ENCODE results near the gene NKAIN4. TPM values are rescaled to one million over a fixed set of nuclear protein-coding genes. Genes with fewer than 3 reads are reported as not detected.
A peak's percentile ranks its signal among the peaks of the same experiment; 100 is the strongest.

The NKAIN4 gene
- total RNA-seq = not detected in 2 replicates

DNA sequence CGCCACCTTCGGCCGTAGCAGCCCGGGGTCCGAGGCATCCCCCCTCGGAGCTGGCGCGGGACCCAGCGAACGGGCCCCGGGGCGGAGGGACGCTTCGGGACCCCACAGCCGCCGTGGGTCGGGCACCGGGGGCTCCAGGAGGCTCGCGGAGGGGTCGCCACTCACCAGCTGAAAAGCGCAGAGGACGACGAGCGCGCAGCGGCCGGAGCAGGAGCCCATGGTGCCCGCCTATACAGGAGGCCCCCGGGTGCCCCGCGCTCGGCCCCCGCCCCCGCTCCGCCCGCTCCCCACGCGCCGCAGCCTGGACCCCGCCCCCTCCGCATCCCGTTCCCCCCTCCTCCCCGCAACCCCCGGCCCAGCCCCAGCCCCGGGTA lies at the start of gene NKAIN4:
Gene NKAIN4 (minus strand): TSS at position 232 of the 374 bp plus-strand sequence. CDS start 13 bp downstream, at position 219.
- DNase-seq = no peak

DNA sequence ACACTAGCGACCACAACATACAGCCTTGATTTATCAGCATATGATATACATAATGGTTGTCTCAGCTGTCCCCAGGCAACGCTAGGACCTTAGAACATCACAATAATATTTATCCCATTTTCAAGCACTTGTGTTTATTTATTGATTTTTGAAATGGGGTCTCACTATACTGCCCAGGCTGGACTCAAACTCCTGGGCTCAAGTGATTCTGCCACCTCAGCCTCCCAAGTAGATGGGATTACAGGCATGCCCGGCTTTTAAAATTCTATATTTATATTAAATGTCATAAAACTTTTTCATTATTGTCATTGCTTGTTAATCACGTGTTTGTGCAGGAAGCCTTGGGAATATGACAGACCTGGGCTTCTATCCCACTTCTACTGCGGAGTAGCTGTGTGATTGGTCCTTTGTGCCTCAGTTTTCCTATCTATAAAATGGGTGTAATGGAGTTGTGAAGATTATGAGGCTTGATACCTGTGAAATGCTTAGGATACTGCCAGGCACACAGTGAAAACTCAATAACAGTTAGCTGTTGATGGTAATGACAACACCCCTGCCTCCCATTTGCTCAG lies 48.9 kb upstream of the NKAIN4 start:
- DNase-seq = no peak

DNA sequence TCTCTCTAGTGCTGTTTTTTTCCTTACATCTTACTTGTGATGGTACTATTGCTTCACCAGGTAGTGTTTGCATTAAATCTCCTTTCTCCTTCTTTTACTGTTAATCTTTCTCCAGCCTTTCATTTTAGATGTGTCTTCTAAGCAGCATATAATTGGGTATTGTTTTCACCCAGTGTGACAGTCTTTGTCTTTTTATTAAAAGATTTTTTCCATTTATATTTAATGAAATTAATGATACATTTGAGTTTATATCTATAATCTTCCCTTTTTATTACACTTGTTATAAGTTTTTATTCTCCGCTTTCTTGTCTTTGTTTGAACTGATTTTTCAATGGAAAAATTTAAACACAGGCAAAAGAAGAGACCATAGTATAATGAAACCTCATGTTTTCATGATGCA lies 47.4 kb upstream of the NKAIN4 start:
- no peak for DNase-seq

DNA sequence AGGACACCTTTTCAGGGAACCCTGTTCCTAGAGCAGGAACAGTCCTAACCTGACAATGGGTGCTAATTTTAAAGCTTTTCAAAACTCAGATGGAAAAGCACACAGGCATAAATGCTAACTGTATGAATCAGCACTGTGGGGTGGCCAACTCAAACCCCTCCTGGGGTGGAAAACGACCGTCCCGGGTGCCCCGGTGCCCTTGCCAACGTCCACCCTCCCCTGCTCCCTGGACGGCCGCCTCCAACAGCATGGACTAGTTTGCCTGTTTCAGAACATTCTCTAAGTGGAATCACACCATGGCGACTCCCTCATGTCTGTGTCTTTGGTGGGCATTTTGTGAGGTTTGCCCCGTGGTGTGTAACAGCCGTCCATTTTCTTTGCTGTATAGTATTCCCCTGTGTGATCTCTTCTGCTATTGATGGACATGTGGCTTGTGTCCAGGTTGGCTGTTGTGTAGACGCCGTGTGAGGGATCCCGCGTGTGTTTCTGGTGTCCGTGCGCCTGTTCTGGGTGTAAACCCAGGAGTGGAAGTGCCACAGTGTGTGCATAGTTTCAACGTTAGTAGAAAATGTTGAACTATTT lies 44.6 kb upstream of the NKAIN4 start:
- DNase-seq = no peak

DNA sequence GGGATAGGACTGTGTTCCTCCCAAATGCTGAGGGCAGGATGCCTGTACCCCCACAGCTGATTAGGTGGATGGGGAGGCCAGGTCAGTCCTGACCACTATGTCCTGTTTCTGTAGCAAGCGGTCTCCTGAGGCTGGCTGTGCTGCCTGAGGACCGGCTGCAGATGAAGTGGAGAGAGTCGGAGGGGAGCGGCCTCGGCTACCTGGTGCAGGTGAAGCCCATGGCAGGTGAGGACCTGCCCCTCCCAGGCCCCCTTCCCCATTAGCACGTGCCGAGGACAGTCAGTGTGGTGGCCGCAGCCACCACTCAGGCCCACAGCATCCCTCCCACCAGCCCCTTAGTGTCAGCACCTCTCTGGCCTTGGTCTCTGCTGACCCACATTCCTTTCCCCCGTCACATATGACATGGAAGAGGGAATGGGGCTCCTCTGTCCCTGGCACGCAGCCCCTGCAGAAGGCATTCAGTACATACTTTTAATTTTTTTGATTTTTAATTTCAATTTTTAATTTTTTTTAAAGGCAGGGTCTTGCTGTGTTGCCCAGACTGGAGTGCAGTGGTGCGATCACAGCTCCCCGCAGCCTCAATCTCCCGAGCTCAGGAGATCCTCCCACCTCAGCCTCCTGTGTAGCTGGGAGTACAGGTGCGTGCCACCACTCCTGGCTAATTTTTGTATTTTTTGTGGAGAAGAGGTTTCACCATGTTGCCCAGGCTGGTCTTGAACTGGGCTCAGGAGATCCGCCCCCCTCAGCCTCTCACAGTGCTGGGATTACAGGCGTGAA lies 43.7 kb upstream of the NKAIN4 start:
- no peak for DNase-seq

DNA sequence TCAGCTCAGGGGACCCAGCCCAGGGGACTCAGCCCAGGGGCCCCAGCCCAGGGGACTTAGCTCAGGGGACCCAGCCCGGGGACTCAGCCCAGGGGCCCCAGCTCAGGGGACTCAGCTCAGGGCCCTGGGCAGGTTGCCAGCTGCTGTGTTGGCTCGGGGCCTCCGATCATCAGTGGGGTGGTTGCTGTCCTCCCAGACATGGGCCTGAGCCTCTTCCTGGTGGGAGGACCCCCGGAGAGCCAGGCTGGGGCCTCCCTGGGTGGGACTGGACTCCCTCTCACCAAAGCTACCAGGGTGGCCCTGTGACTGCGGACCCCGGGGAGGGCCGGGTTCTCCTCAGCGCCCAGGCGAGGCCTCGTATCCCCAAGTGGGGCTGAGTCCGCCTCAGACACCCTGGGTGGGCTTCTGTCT lies 43.1 kb upstream of the NKAIN4 start:
- no peak for DNase-seq

DNA sequence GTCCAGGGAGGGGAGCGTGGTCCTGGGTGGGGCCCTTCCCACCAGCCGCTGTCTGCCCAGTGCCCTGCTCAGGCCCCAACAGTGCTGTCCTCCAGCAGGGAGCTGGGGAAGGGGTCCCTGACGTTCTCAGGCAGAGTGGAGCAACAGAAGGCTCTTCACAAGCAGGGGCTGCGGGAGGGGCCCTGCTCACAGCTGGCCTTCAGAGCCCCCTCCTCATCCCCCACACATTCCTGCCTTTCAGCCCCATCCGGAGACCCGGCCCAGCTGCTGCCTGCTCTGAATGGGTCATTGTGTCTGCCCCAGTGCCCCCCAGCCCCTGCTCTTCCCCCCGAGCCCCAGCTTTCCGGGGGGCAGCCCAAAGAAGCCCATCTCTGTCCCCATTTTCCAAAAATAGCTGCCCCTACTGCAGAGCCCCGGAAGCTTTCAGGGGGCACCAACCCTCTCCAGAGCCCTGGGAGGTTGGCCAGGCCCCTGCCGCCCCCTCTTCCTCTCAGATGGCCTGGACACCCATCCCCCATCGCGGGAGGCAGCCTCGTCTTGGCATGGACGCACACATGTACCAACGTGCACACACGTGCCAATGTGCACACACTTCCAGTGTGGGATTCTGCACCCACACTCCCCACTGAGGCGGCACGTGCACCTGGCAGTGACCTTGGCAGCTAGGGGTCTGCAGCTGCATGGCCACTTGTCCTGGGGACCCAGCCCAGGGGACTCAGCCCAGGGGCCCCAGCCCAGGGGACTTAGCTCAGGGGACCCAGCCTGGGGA lies 42.5 kb upstream of the NKAIN4 start:
- DNase-seq = no peak

DNA sequence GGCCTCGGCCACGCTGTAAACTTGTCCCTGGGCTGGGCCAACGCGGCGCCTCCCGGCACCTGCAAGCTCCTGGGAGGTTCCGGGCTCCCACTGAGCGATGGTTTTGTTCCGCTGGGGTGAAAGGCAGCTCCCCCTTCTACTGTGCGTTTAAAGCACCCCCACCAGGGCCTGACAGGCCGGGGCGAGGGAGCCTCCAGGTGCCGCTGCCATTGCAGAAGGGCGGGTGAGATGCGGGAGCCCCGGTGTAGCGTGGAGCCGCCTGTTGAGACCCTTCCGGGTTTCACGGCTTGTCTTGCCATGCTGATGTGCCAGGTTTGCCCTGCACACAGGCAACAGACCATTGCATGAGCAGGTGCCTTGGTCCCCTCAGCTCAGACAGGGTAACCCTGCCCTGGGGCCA lies 41.6 kb upstream of the NKAIN4 start:
- no peak for DNase-seq

DNA sequence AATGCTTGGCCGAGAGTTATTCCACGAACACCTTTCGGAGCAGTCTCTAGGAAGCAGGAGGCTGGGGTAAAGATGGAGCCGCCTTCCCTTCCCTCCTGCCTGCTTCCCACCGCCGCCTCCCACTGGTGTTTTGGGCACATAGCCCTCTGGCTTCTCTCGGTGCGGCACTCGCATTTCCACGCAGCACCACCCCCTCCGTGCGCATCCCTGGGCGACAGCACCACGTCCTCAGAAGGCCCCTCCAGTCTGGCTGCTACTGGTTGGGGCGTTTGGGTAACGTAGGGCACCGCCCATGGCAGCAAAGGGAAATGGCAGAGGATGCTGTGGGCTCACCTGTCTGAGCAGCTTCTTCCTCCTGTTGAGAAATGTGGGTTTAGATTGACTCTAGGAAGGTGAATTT lies 41.2 kb upstream of the NKAIN4 start:
- no peak for DNase-seq

DNA sequence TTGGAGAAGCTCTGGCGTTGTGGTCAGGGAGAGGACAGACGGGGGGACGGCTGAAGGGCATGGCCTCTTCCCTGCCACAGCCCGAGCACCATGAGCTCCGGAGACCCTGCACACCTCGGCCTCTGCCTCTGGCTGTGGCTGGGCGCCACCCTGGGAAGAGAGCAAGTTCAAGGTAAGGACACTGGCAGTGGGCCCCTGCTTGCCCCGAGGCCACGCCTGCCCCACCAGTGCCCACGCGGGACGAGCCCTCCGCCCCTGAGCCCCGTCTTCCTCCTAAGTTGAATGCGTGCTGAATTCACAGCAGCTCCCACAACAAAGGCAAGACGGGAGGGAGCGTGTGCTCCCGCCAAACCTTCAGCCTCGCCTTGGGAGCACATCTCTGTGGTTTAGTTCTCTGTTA lies 40.8 kb upstream of the NKAIN4 start:
- no peak for DNase-seq

DNA sequence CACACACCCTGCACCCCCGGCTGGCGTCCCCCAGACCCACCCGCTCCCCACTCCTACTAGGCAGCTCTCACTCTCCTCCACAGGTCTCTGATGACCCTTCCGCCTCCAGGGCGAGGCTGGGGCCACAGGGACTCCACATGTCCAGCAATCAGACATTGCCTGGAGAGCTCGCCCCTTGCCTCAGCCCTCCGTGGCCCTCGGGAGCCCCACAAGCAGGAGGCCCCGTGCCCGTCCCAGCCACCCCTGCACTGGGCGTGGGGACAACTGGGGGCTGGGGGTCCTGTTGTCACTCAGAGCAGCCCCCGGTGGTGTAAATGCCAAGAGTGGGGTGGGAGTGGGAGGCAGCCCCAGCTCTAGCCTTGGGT lies 40.3 kb upstream of the NKAIN4 start:
- DNase-seq = no peak

DNA sequence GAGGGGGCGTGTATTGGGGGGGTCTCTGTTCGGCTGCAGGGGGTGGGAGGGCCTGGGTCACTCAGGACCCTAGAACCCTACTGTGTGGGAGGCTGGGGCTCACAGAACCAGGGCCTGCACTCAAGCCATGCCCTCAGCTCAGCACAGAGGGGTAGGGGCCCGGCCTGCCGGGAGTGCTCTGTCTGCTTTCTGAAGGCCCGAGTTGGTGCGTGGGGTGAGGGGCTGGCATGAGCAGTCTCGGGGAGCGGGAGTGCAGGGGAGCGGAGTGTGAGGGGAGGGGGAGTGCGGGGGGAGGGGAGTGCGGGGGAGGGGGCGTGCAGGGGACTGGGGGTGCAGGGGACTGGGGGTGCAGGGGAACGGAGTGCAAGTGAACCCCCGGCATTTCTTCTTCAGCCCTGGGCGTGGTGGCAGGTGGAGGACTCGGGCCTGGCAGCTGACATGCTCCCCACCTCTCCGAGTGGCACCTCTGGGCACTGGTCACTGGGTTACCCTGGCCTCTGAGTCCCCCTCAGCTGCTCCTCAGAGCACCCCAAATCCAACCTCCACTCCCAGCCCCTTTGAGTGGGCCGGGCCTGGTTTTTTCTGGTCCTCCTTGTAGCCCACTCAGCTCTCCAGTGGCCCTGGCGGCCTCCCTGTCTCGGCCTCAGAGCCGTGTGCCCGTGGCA lies 39.7 kb upstream of the NKAIN4 start:
- DNase-seq = no peak

DNA sequence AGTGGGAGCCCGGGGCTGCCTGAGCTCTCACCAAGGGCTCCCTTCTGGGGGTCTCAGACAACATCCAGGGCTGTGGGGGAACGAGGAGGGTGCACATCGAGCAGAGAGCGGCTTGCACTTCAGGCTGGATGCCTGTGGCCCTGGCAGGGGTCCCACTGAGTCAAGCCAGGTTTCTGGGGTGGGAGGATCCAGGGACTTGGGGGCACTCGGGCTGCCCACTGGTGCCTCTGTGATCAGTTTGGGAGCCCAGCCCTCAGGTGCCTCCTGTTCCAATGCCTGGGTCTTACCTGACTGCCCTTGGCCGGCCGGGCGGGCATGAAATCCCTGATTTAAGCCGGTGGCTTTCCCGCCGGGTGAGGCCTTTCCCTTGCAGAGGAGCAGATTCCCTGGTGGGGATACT lies 39.2 kb upstream of the NKAIN4 start:
- DNase-seq = no peak

DNA sequence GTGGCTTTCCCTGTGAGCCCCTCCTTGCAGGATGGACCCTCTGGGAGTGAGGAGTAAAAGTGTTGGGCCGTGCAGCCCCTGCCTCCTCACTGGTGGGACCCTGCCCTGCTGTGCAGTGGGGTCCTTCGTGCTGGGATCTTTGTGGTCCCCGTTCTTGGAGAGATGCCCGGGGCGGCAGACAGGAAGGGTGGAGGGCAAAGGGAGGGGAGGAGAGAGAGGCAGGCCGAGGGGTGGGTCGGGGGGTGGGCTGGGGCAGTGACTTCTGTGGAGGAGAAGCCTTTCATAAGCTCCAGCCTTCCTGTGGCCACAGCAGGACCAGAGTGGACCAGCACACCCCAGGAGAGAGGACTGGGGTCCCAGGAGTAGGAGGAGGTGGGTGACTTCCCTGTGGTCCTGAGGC lies 38.6 kb upstream of the NKAIN4 start, which contains the start of gene COL20A1:
Gene COL20A1 (plus strand): TSS at position 283 of the 400 bp plus-strand sequence. CDS start 1,922 bp downstream, outside the sequence.
- no peak for DNase-seq

DNA sequence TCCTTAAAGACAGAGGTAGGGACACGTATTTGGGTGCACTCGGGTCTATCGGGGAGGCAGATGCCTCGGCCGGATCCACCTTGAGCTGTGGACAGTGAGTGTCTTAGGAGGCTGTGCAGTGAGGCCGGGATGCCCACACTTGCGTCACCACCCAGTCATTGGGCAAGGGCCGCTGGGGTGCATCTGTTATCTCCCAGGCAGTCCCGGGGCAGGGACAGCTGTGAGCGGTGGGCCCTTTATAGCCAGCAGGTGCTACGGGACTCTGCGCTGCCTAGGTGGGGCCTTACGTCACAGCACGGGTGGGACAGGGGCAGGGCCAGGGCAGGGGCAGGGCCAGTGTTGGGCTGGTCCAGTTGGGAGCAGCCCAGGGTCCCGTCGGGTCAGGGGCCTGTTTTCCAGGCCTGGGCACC lies 38.0 kb upstream of the NKAIN4 start:
- no peak for DNase-seq

DNA sequence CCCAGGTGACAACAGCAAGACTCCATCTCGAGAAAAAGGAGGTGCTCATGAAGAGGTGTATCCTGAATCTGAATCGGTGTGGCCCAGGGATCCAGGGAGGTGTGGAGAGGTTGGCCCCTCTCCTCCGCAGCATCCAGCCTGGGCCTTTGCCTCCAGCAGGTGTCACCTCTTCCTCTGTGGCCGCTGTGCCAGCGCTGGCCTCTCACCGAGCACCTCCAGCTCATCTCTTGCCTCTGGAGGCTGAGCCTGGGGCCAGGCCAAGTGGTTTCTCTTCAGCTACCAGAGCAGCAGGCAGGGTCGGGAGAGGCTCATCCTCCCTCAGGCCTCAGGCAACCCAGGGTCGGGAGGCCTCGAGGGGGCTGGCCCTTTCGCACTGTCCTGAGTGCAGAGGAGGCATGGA lies 37.5 kb upstream of the NKAIN4 start:
- DNase-seq = no peak

DNA sequence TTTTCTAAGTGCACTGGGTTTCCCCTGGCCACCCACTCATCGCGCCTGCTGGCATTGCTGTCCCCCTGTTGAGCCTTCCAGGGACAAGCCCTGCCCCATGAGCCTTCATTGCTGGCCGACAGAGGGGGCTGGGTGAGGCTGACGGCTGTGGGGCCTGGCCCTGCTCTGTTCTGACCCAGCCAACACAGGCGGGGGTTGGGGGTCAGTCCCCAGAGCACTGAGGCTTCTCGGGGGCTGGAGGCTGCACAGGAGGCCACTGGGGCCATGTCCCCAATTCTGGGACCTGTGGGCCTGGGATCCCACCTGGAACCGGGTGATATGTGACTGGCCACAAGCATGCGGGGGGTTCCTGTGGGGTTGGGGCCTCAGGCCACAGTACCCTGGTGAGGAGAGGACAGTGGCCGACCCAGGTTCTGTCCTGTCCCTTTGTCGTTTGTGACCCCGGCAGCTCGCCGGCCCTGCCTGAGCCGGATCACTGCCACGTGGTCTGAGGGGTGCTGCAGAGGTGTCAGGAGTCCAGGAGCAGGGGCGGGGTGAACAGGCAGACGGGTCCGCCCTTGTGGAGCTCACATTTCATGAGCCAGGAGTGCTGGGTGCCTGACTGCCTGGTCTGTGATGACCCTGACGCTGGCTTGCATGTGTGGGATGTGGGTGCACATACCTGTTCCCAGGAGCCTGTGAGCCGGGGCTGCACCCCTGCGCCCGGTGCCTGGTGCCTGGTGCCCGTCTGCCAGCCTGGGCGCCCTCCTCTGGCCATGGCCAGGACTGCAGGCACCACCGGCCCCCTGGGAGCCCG lies 36.6 kb upstream of the NKAIN4 start:
- DNase-seq = peak; percentile 62

DNA sequence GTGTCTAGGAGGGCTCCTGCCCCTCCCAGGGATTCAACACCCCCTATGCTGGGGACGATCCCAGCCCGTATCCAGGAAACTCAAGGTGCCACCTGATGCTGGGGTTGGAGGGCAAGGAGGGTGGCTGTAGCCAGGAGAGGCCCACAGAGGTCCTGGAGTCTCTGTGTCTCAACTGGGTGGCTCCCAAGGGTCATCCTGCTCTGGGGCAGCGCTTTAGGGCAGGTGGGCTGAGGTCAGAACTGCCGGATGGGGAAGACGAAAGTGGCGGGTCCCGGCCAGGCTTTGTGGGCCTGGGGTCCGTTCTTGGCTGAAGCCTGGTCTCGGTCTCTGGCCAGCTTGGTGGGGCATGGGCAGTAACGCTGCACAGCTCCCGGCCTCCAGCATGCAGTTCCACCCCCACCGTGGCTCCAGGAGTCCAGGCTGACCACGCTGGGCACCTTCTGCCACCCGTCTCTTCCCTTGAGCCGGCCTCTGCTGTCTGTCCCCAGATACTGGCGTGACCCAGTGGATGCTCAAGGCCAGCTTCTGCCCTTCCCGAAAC lies 35.9 kb upstream of the NKAIN4 start:
- no peak for DNase-seq

DNA sequence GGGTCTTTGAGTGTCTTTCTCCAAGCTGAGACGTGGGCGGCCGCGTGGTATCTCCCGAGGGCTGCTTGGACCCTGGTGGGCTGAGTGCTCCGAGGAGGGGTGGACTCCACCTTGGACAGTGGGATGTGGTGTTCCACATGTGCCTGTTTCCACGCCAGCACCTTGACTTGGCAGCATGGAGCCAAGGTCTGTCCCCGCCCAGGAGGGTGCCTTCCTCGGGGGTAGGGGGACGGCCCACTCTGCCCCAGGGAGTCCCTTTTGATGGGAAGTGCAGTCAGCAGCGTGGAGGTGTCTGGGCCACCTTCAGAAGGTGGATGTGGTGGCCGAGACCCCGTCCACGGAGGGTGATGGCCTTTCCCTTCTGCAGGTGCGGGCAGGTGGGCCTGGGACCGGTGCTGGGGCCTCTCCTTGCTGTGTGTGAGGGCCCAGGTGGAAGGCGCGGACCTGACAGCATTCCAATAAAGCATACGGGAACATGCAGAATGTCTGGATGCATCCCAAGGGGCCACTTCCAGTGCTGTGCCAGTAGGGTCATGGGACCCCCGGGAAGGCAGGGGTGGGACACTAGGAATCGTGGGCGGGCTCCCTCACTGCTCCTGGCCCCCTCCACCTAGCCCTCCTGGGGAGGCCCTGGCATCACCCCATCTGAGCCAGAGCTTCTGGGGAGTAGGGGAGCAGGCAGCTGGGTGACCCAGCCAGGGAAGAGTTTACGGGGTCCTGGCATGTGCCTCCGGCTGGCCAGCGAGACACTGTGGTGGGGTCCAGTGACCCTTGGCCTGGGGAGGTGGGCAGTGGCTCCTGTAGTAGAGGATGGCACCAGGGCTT lies 35.3 kb upstream of the NKAIN4 start:
- no peak for DNase-seq

DNA sequence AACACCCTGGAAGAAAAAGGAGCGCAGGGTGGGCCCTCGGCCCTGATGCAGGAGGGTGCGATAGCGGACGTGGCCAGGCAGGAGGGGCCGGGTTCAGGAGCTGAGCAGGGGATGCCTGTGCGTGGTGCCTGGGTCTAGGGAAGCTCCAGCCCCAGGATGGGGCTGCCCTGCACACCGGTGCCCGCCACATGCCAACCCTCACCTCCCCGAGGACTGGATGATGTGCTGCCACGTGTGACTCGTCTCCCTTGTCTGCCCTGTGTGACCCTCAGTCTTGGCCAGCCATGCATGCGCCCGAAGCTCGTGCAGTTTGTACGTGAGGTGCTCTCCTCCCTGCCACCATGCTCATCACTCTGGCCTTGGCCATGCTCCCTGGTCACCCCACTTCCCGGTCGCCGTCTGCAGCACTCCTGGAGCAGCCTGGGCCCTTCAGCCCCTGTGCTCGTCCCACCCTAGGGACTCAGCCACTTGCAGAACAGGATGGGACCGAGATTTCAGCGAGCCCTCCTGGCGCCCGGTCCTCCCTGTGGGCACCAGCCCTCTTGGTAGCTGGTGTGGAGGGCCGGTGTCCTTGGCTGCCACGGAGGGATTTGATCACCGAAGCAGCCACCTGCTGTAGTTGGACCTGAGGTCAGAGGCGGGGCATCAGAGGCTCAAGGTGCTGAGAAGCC lies 34.5 kb upstream of the NKAIN4 start:
- no peak for DNase-seq

All from dermis blood vessel endothelial cell (primary cell).